Measurements from ENCODE around the gene SNX7.

The SNX7 gene

DNA sequence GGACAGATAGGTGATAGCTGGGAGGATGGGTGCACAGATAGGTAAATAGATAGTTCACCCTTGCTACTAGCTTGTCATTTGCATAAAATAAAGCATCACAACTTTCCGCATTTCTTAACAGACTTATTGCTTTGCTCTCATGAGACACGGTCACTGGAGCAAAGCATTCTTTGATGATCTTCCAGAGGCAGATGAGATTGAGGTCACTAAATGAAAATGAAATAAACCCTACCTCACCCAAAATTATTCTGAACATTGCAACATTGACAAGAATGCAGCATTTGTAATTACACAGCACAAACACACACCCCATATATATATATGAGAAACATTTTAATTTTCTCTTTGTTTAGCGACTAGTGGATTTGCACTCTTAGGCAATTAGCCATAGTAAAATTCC is 107.6 kb downstream of the SNX7 start:
- DNase-seq: no peak

DNA sequence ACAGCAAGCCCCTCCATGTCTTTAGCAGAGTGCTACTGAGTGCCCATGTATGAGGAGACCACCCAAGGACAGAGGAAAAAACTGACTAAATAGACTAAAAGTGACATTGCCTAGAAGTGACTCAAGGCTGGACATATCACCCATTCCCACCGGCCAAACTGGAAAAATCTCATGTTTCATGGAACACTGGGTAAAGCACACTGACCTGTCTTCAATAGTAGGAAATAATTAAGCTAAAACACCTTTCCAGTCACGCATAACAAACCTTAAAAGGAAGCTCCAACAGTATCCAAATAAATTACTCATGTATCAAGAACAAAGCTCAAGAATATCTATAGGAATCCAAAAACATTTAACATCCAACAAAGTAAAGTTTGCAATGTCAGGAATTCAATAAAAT is 120.4 kb downstream of the SNX7 start:
- DNase-seq: no peak

DNA sequence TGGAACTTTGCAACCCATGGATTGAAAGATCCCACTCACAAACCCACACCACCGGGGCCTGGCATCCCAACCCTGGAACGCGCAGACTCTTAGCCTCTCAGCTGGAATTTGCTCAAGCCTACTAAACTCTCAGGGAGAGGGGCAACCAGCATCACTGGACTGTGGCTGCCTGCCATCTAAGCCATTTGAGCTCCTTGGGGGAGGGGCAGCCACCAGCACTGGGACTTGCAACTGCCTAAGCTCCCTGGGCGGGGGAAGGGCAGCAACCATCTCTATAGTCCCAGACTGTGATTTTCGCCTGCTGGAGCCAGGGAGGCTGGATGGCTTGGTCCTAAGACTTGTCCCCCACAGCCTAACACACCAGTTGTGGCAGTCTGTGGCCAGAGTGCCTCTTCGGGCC is 122.3 kb downstream of the SNX7 start:
- no peak for DNase-seq

DNA sequence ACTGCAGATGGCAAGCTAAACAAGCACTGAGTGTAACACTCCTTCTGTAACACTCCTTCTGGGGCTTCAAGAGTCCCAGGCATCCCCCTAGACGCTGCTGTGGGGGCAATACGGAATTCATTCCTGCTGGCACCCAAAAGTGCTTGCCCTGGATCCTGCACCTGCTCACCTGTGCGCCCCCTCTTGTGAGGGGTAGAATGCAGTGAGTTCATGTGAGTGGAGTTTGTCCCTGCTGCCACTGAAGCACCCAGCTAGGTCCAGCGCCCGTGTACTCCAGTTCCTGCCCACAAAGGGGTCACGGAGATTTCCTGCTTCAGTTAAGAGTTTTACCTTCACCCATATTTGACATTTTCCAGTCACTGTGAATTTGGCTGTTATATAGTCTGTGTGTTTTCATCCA is 130.0 kb downstream of the SNX7 start:
- DNase-seq: no peak

DNA sequence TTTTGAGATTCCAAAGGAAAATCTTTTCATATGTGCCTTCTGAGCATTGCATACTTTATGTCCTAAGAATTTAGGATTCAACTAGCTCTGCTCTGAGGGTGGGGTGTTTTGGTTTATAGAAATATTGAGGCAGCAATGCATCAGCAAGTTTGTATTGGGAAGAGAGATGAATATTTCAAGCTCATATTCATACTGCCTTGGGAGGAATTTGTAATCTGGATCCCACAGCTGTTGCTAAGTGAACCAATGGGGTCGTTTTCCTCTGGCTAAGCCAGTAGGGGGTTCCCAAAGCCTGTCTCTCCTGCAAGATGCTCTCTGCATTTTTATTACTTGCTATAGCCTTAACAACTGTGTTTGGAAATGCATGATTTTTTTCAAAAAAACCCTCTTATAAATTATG is 130.6 kb downstream of the SNX7 start:
- no peak for DNase-seq

DNA sequence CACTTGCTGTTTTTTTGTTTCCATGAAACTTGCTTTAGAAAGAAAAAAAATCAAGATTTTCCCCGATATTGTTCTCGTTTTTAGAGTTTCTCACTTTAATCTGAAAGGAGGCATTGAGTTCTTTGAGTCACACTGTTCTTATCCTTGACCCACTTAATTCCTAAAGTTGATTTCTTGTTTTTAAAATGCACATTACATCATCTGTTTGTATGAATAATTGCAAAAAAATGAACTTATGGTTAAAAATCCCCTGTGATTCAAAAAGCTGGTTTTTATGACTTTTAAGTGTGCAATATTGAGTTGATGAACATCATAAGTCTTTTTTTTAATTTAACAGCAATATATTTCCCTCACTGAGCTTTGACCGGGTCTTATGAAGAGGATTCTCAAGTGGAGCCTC is 131.6 kb downstream of the SNX7 start:
- DNase-seq: no peak

DNA sequence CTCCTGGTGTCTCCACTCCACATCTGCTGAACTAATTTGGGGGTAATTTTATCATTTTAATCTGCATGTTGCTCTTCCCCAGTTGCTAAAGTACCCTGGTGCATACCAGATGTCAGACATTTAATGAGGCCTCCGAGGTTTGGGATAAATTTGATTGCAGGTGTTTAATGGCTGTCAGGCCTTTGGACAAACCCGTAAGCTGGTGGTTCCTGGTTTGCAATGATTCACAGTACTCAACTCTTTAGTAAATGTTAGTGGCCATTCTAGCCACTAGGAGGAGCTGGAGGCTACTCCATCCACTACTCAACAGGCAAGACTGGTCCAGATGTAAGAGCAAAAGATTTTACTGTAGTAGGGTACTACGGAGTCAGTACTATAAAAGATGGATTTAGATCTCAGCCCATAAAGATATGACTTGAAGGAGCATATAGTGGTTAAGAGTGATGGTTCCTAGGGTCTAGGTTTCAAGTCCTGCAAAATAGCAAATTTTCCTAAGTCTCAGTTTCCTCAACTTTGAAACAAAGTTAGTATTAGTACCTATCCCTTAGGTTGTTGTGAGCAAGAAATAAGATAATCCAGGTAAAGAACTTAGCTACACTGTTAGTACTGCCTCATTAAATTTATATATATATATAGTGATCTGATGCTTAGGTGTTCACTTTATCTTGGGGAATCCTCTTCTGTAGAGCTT is 132.8 kb downstream of the SNX7 start:
- DNase-seq: peak; percentile 28

DNA sequence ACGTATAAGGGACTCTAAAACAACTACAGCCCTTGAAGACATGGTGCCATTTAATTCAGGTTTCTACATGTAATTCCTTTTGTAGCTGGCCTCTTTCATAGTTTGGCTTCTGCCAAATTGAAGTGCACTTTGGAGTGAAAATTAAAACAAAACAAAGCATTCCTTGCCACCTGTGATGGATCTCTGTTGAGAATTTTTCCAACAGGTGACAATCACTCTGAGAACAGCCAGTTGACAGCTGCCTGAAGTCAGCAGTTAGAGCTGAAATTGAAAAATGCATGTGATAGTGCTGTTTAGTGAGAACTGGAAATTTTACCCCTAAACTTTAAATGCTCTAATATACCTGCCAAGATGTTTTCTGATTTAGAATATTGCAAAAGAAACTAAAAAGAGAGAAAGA is 134.5 kb downstream of the SNX7 start:
- DNase-seq: no peak

DNA sequence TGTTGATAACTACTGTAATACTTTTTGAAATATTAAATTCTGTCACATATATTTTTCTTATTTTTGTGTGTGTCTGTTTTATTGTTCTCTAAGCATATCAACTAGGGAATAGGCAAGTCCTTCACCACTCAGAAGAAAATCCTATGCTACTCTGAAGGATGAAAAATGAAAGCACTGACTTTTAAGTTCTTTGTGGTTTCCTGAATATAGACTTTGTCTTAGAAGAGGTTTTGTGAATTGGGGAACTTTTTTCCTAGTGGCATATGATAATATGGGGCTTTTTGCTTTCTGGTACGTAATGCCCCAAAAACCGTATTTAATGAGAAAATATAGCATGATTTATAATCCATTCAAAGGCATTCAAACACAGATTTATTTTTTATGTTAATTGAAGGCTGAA is 136.0 kb downstream of the SNX7 start:
- no peak for DNase-seq
